Measurements from ENCODE around the gene ANKRD39. TPM values are rescaled to one million over a fixed set of nuclear protein-coding genes. Genes with fewer than 3 reads are reported as not detected.
A peak's percentile ranks its signal among the peaks of the same experiment; 100 is the strongest.

The ANKRD39 gene
- total RNA-seq, 1 donor from 2014 or later: 14.9 TPM

GRCh38 chr2:96887493-96888012, 29.7 kb upstream of the ANKRD39 start:
- Mint-ChIP-seq H3K27me3 (ENCODE audit: unreplicated experiment) (peaks cover 10% of the 10 kb centered on the region), H3K4me3 (ENCODE audit: unreplicated experiment) (no peak overlapping the region), H3K36me3 (ENCODE audit: low read depth, unreplicated experiment) (peaks cover 5% of the 10 kb centered on the region), H3K4me1 (ENCODE audit: unreplicated experiment) (peaks cover 36% of the 10 kb centered on the region), H3K27ac (ENCODE audit: unreplicated experiment) (no peak overlapping the region), H3K9me3 (ENCODE audit: unreplicated experiment) (no peaks in the 10 kb centered on the region)
- TF ChIP-seq, protein P1, sequence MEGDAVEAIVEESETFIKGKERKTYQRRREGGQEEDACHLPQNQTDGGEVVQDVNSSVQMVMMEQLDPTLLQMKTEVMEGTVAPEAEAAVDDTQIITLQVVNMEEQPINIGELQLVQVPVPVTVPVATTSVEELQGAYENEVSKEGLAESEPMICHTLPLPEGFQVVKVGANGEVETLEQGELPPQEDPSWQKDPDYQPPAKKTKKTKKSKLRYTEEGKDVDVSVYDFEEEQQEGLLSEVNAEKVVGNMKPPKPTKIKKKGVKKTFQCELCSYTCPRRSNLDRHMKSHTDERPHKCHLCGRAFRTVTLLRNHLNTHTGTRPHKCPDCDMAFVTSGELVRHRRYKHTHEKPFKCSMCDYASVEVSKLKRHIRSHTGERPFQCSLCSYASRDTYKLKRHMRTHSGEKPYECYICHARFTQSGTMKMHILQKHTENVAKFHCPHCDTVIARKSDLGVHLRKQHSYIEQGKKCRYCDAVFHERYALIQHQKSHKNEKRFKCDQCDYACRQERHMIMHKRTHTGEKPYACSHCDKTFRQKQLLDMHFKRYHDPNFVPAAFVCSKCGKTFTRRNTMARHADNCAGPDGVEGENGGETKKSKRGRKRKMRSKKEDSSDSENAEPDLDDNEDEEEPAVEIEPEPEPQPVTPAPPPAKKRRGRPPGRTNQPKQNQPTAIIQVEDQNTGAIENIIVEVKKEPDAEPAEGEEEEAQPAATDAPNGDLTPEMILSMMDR (IDR thresholded peaks at IDR 0.05; ENCODE audit: unreplicated experiment): no peak
- DNase-seq (ENCODE audit: low spot score): no peak

DNA sequence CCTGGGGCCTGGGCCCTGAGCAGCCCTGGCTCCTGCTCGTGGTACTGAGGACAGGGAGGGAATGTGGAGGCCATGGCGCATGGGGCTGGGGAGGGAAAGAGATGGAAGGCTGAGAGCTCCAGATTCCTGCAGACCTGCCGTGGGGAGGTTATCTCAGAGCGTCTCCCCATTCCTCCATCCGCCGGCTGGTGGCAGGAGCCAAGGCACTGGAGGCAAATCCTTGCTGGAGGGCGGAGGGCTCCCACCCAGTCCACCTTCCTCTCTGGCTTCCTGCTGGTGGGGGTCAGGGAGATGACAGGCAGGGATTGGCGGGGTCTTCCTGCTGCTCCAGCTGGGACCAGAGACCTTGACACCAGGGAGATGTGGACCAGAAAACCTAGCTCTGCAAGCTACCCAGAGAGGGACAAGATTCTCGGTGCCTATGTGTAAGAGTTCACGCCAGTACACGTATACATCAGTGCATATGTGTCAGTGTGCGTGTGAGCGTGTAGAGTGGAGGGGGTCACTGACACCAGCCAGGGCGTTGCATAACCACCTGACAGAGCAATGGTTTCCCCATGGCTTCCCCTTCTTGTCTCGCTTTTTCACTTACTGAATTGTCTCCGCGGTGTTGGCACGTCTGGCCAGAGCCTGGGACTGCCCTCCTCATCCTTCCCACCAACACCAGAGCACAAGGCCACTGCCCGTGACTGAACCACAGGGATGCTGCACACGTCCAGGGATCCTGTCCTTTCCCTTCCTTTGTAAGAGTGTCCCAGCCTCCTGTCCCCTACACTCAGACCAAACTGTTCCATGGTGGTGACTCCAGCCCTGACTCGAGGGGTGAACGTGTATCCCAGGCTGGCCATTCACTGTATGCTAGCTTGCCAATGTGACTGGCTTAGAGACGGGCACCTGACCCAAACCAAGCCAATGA, 27.9 kb upstream of the ANKRD39 start:
- H3K4me1 Mint-ChIP-seq (ENCODE audit: unreplicated experiment): peaks cover 37% of the 10 kb centered on the region
- H3K27me3 Mint-ChIP-seq (ENCODE audit: unreplicated experiment): peaks cover 17% of the 10 kb centered on the region
- no peaks in the 10 kb centered on the region for H3K9me3 Mint-ChIP-seq (ENCODE audit: unreplicated experiment)
- H3K4me3 Mint-ChIP-seq (ENCODE audit: unreplicated experiment): peak overlapping the region; percentile 37
- TF ChIP-seq, protein P1 (IDR thresholded peaks at IDR 0.05; ENCODE audit: unreplicated experiment): no peak
- H3K36me3 Mint-ChIP-seq (ENCODE audit: low read depth, unreplicated experiment): peaks cover 5% of the 10 kb centered on the region
- DNase-seq (ENCODE audit: low spot score): no peak
- H3K27ac Mint-ChIP-seq (ENCODE audit: unreplicated experiment): no peak overlapping the region

DNA sequence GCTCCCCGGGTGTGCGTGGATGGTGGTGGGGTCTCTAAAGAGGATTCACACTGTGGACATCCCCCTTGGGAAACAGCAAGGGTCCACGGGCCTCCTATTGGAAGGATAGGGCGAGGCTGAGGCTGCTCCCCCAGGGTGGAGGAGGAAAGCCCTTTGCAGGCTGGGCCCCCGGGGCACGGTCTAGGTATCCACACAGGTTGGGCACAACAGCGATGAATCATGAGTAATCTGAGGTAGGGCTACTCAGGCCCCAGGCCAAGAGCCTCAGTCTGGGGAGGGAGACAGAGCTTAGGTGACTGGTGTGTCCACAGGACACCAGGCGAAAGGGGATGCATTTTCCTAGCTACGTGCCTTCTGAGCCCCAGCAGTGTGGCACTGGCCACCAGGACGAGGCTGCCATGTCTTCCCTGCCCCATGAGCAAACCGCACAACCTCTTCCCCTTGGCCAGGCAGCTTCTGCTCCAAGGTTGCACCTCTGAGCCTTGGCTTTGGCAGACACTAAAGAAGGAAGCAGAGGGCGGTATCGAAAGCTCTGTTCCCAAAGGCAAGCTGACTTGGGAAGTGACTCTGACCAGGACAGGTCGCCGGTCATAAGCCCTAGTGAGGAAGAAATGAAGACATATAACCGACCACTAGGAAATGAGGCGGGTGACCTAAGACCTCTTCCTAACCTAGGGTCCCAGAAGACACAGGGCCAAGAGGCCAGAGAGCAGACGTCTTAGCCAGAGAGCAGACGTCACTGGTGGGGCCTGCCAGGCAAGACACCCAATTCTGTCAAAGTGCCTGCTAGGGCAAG, 26.7 kb upstream of the ANKRD39 start:
- no peak for DNase-seq (ENCODE audit: low spot score)
- Mint-ChIP-seq H3K4me3 (ENCODE audit: unreplicated experiment) (no peak overlapping the region), H3K27me3 (ENCODE audit: unreplicated experiment) (peaks cover 21% of the 10 kb centered on the region), H3K9me3 (ENCODE audit: unreplicated experiment) (no peaks in the 10 kb centered on the region), H3K36me3 (ENCODE audit: low read depth, unreplicated experiment) (peaks cover 5% of the 10 kb centered on the region), H3K4me1 (ENCODE audit: unreplicated experiment) (peaks cover 38% of the 10 kb centered on the region), H3K27ac (ENCODE audit: unreplicated experiment) (no peak overlapping the region)
- TF ChIP-seq, protein P1 (IDR thresholded peaks at IDR 0.05; ENCODE audit: unreplicated experiment): no peak

GRCh38 chr2:96883306-96883705, 25.5 kb upstream of the ANKRD39 start:
- peaks cover 42% of the 10 kb centered on the region for H3K4me1 Mint-ChIP-seq (ENCODE audit: unreplicated experiment)
- TF ChIP-seq, protein P1 (IDR thresholded peaks at IDR 0.05; ENCODE audit: unreplicated experiment): no peak

More at GRCh38 chr2:96883306-96883705, 25.5 kb upstream of the ANKRD39 start:
- Mint-ChIP-seq H3K27me3 (ENCODE audit: unreplicated experiment) (peaks cover 19% of the 10 kb centered on the region), H3K36me3 (ENCODE audit: low read depth, unreplicated experiment) (peaks cover 5% of the 10 kb centered on the region), H3K9me3 (ENCODE audit: unreplicated experiment) (no peaks in the 10 kb centered on the region), H3K27ac (ENCODE audit: unreplicated experiment) (no peak overlapping the region), H3K4me3 (ENCODE audit: unreplicated experiment) (no peak overlapping the region)
- no peak for DNase-seq (ENCODE audit: low spot score)

All from endothelial cell (in vitro differentiated cells).